Measurements from ENCODE around the gene TSC22D1. TPM values are rescaled to one million over a fixed set of nuclear protein-coding genes. Genes with fewer than 3 reads are reported as not detected.

Gene TSC22D1
- total RNA-seq, 1 donor from 2014 or later: 48.4 TPM

DNA sequence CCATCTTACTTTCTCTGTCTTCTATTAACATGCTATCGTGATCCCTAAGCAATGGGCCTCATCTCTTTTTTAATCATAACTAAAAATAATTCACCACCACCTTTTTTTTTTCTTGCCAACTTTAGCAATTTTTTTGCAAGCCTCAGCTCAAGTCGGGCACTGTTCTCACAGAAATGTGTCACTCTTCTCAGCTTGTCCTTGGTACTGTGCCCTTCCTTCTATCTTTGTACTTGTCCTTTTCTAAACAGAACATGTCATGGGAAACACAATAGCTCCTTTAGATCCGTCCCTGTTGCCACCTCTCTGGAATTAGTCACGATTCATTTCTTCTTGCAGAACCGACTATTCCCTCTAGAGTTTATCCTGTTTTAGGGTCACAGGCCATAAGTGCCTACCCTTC lies 192.2 kb downstream of the TSC22D1 start:
- DNase-seq (ENCODE audit: low read depth in 2 of 2): no peak

- DNase-seq (ENCODE audit: low read depth in 2 of 2): no peak
Observed at GRCh38 chr13:44382635-44383145, 193.4 kb downstream of the TSC22D1 start.

Other genes with a start within 250 kb of the TSC22D1 start
- gene SERP2, start 202.5 kb downstream of the TSC22D1 start, total RNA-seq: 1.8 and 2.1 TPM in 2 replicates